ENCODE measurements around the gene EYS. TPM values are rescaled to one million over a fixed set of nuclear protein-coding genes. Genes with fewer than 3 reads are reported as not detected.

EYS gene
- total RNA-seq, 1 donor from 2014 or later, result not detected

- TF ChIP-seq CTCF (IDR thresholded peaks at IDR 0.05), result no peak
- Mint-ChIP-seq H3K4me3 (ENCODE audit: unreplicated experiment) (no peak overlapping the region), H3K27ac (ENCODE audit: unreplicated experiment) (no peak overlapping the region), H3K4me1 (ENCODE audit: unreplicated experiment) (no peaks in the 10 kb centered on the region), H3K36me3 (ENCODE audit: unreplicated experiment) (no peaks in the 10 kb centered on the region), H3K27me3 (ENCODE audit: unreplicated experiment) (peaks cover 7% of the 10 kb centered on the region), H3K9me3 (ENCODE audit: unreplicated experiment) (no peaks in the 10 kb centered on the region)
- no peak for DNase-seq (ENCODE audit: extremely low spot score, unreplicated experiment)
These were observed 635.5 kb downstream of the EYS start for GRCh38 chr6:65071480-65071879.

- no peaks in the 10 kb centered on the region for H3K36me3 Mint-ChIP-seq (ENCODE audit: unreplicated experiment)
- no peak for DNase-seq (ENCODE audit: extremely low spot score, unreplicated experiment)
- no peaks in the 10 kb centered on the region for H3K9me3 Mint-ChIP-seq (ENCODE audit: unreplicated experiment)
- H3K4me1 Mint-ChIP-seq (ENCODE audit: unreplicated experiment), result no peaks in the 10 kb centered on the region
- no peak overlapping the region for H3K27ac Mint-ChIP-seq (ENCODE audit: unreplicated experiment)
- no peak overlapping the region for H3K4me3 Mint-ChIP-seq (ENCODE audit: unreplicated experiment)
- H3K27me3 Mint-ChIP-seq (ENCODE audit: unreplicated experiment), result peaks cover 5% of the 10 kb centered on the region
- no peak for TF ChIP-seq CTCF (IDR thresholded peaks at IDR 0.05)
These were observed 642.2 kb downstream of the EYS start for GRCh38 chr6:65064844-65065243.

GRCh38 chr6:65059568-65059967 lies 647.5 kb downstream of the EYS start:
- DNase-seq (ENCODE audit: extremely low spot score, unreplicated experiment), result no peak
- no peak overlapping the region for H3K4me3 Mint-ChIP-seq (ENCODE audit: unreplicated experiment)
- H3K9me3 Mint-ChIP-seq (ENCODE audit: unreplicated experiment), result no peaks in the 10 kb centered on the region
- TF ChIP-seq CTCF (IDR thresholded peaks at IDR 0.05), result no peak
- no peak overlapping the region for H3K27ac Mint-ChIP-seq (ENCODE audit: unreplicated experiment)
- no peaks in the 10 kb centered on the region for H3K4me1 Mint-ChIP-seq (ENCODE audit: unreplicated experiment)
- H3K36me3 Mint-ChIP-seq (ENCODE audit: unreplicated experiment), result no peaks in the 10 kb centered on the region
- H3K27me3 Mint-ChIP-seq (ENCODE audit: unreplicated experiment), result peaks cover 10% of the 10 kb centered on the region

- H3K4me3 Mint-ChIP-seq (ENCODE audit: unreplicated experiment), result no peak overlapping the region
- H3K4me1 Mint-ChIP-seq (ENCODE audit: unreplicated experiment), result no peaks in the 10 kb centered on the region
- H3K9me3 Mint-ChIP-seq (ENCODE audit: unreplicated experiment), result no peaks in the 10 kb centered on the region
- DNase-seq (ENCODE audit: extremely low spot score, unreplicated experiment), result no peak
- no peak overlapping the region for H3K27ac Mint-ChIP-seq (ENCODE audit: unreplicated experiment)
- TF ChIP-seq CTCF (IDR thresholded peaks at IDR 0.05), result no peak
- H3K27me3 Mint-ChIP-seq (ENCODE audit: unreplicated experiment), result peaks cover 5% of the 10 kb centered on the region
- no peaks in the 10 kb centered on the region for H3K36me3 Mint-ChIP-seq (ENCODE audit: unreplicated experiment)
These were observed 651.5 kb downstream of the EYS start for GRCh38 chr6:65055545-65055944.

GRCh38 chr6:65052626-65053025 lies 654.4 kb downstream of the EYS start:
- Mint-ChIP-seq H3K36me3 (ENCODE audit: unreplicated experiment) (no peaks in the 10 kb centered on the region), H3K27me3 (ENCODE audit: unreplicated experiment) (peaks cover 13% of the 10 kb centered on the region), H3K4me1 (ENCODE audit: unreplicated experiment) (no peaks in the 10 kb centered on the region), H3K27ac (ENCODE audit: unreplicated experiment) (no peak overlapping the region), H3K4me3 (ENCODE audit: unreplicated experiment) (no peak overlapping the region), H3K9me3 (ENCODE audit: unreplicated experiment) (no peaks in the 10 kb centered on the region)
- no peak for DNase-seq (ENCODE audit: extremely low spot score, unreplicated experiment)
- TF ChIP-seq CTCF (IDR thresholded peaks at IDR 0.05), result no peak
